IMR-90 (cell line): ENCODE results near the gene KCNMA1. TPM values are rescaled to one million over a fixed set of nuclear protein-coding genes. Genes with fewer than 3 reads are reported as not detected.

Experiments
- ATAC-seq: fragments of 200-7000 bp; cut with Tn5 transposase; 2 replicates; pipeline ENCODE4 v1.9.1; 2020; ENCODE audit warnings: low read depth, mild to moderate bottlenecking, moderate library complexity
- BruUV-seq: library from RNA; stranded (reverse); fragments of 400-500 nt; replicated peaks from 2 replicates; lab custom pipeline; 2021; lab: Mats Ljungman, UMichigan
- CTCF ChIA-PET: fragments of 300-600 bp; formaldehyde crosslinking; extraction: SDS; loops from one replicate; lab custom pipeline; 2021; ENCODE audit warnings: antibody characterized with exemption; lab: Yijun Ruan, JAX
- POLR2A ChIA-PET: fragments of 300-600 bp; sonication (Branson Sonifier 250); formaldehyde crosslinking; loops from one replicate; lab custom pipeline; 2022; ENCODE audit warnings: antibody characterized with exemption; ENCODE audit not compliant: unreplicated experiment; lab: Charles Lee
- DNase-seq: peaks from one replicate; pipeline ENCODE4 v3.0.0; 2013
- H2AFZ ChIP-seq: replicated peaks from 2 replicates; pipeline ENCODE3; 2013; ENCODE audit warnings: low read length, mild to moderate bottlenecking; ENCODE audit not compliant: poor library complexity
- H2AK5ac ChIP-seq: 2 replicates; pipeline ENCODE4 v1.6.1; 2013; ENCODE audit warnings: low read depth, low read length, inconsistent platforms
- H2AK9ac ChIP-seq: replicated peaks from 2 replicates; pipeline ENCODE3; 2013; ENCODE audit warnings: mild to moderate bottlenecking, low read depth, low read length, moderate library complexity; ENCODE audit not compliant: poor library complexity
- H2BK120ac ChIP-seq: 2 replicates; pipeline ENCODE4 v1.6.1; 2013; ENCODE audit warnings: low read depth, low read length, inconsistent platforms
- H2BK15ac ChIP-seq: 3 replicates; pipeline ENCODE4 v1.6.1; 2013; ENCODE audit warnings: low read depth, low read length, inconsistent platforms
- H2BK20ac ChIP-seq: 2 replicates; pipeline ENCODE4 v1.6.1; 2013; ENCODE audit warnings: low read depth, mild to moderate bottlenecking, inconsistent platforms, low read length, moderate library complexity
- H2BK5ac ChIP-seq: 2 replicates; pipeline ENCODE4 v1.6.1; 2013; ENCODE audit warnings: mild to moderate bottlenecking, low read depth, low read length, inconsistent platforms; ENCODE audit not compliant: poor library complexity, severe bottlenecking
- H3K14ac ChIP-seq: replicated peaks from 2 replicates; pipeline ENCODE4 v1.6.1; 2013; ENCODE audit warnings: low read depth, low read length, inconsistent platforms
- H3K18ac ChIP-seq: 2 replicates; pipeline ENCODE4 v1.6.1; 2013; ENCODE audit warnings: low read depth, low read length, control low read depth
- H3K23ac ChIP-seq: 2 replicates; pipeline ENCODE4 v1.6.1; 2013; ENCODE audit warnings: low read depth, low read length, inconsistent platforms
- H3K27ac ChIP-seq: 2 replicates; pipeline ENCODE4 v1.5.1; 2013; ENCODE audit warnings: mild to moderate bottlenecking, control low read depth, low read length; ENCODE audit not compliant: insufficient read depth
- H3K27me3 ChIP-seq: 2 replicates; pipeline ENCODE4 v1.6.1; 2013; ENCODE audit warnings: low read length; ENCODE audit not compliant: control insufficient read depth, insufficient read depth
- H3K36me3 ChIP-seq: 2 replicates; pipeline ENCODE4 v1.6.1; 2013; ENCODE audit warnings: low read length, mixed read lengths; ENCODE audit not compliant: control insufficient read depth, insufficient read depth
- H3K4ac ChIP-seq: 2 replicates; pipeline ENCODE4 v1.6.1; 2013; ENCODE audit warnings: low read depth, low read length, inconsistent platforms
- H3K4me1 ChIP-seq: 2 replicates; pipeline ENCODE4 v1.6.1; 2013; ENCODE audit warnings: low read length, mixed read lengths; ENCODE audit not compliant: control insufficient read depth, insufficient read depth
- H3K4me2 ChIP-seq: 2 replicates; pipeline ENCODE4 v1.6.1; 2013; ENCODE audit warnings: low read depth, mild to moderate bottlenecking, control low read depth, low read length, moderate library complexity
- H3K4me3 ChIP-seq: 2 replicates; pipeline ENCODE4 v1.5.1; 2013; ENCODE audit warnings: low read depth, mild to moderate bottlenecking, control low read depth, low read length, moderate library complexity; ENCODE audit not compliant: insufficient read depth
- H3K56ac ChIP-seq: 2 replicates; pipeline ENCODE4 v1.6.1; 2013; ENCODE audit warnings: low read length, inconsistent platforms; ENCODE audit not compliant: insufficient read depth; ENCODE audit errors: extremely low read depth
- H3K79me1 ChIP-seq, 2 experiments: 2 replicates each; pipeline ENCODE4 v1.6.1; 2013; ENCODE audit warnings: low read length in 2 of 2, inconsistent platforms in 1 of 2, low read depth in 1 of 2
- H3K9ac ChIP-seq: 2 replicates; pipeline ENCODE4 v1.6.1; 2013; ENCODE audit warnings: low read depth, low read length, control low read depth
- H3K9me1 ChIP-seq: 2 replicates; pipeline ENCODE4 v1.6.1; 2013; ENCODE audit warnings: low read length, inconsistent platforms; ENCODE audit not compliant: insufficient read depth
- H3K9me3 ChIP-seq: 2 replicates; pipeline ENCODE4 v1.6.1; 2013; ENCODE audit warnings: low read length; ENCODE audit not compliant: control insufficient read depth, insufficient read depth
- H4K20me1 ChIP-seq: 2 replicates; pipeline ENCODE4 v1.6.1; 2013; ENCODE audit warnings: low read length, inconsistent platforms; ENCODE audit not compliant: insufficient read depth
- H4K5ac ChIP-seq: 2 replicates; pipeline ENCODE4 v1.6.1; 2013; ENCODE audit warnings: mild to moderate bottlenecking, low read depth, low read length, control low read depth
- H4K8ac ChIP-seq, 2 experiments: 2 replicates each; pipeline ENCODE4 v1.6.1; 2013; ENCODE audit warnings: low read depth in 2 of 2, low read length in 2 of 2, control low read depth in 1 of 2, inconsistent platforms in 1 of 2
- H4K91ac ChIP-seq: 2 replicates; pipeline ENCODE4 v1.6.1; 2013; ENCODE audit warnings: low read depth, low read length, inconsistent platforms; ENCODE audit not compliant: insufficient read depth
- FOS ChIP-seq: fragments of 150-350 bp; IDR thresholded peaks from 2 replicates; pipeline ENCODE4 v1.6.1; 2016; ENCODE audit warnings: low read depth, low read length
- MXI1 ChIP-seq: IDR thresholded peaks from 2 replicates; pipeline ENCODE4 v1.6.1; 2012; ENCODE audit warnings: low read depth, mild to moderate bottlenecking, low read length, moderate library complexity, borderline replicate concordance
- RFX5 ChIP-seq: IDR thresholded peaks from 2 replicates; pipeline ENCODE4 v1.8.0; 2012; ENCODE audit warnings: low read depth, mild to moderate bottlenecking, low read length, moderate library complexity
- WGBS, 2 experiments: methylation state at CpG; one replicate each; pipeline versions ENCODE4 v1.1.5 to v1.1.7; 2013; ENCODE audit warnings: missing lambda C conversion rate in 2 of 2; ENCODE audit not compliant: insufficient read length in 1 of 2; ENCODE audit errors: extremely low coverage in 2 of 2; 5-methylcytosine and 5-hydroxymethylcytosine counted together
- dilution Hi-C: fragments of 300-500 bp; cut with HindIII; formaldehyde crosslinking; loops from one replicate; pipeline ENCODE4 v1.14.3; 2018; ENCODE audit warnings: low sequenced_read_pairs; ENCODE audit not compliant: unreplicated experiment
- in situ Hi-C: fragments of 300-500 bp; cut with MboI; formaldehyde crosslinking; loops from 3 replicates; pipeline ENCODE4 v1.14.3; 2019; ENCODE audit warnings: low sequenced_read_pairs, inconsistent platforms, mixed read lengths
- intact Hi-C: fragments of 100-400 bp; cut with micrococcal nuclease; formaldehyde crosslinking; loops from 2 replicates; pipeline ENCODE4 v1.10.0; 2022
- polyA plus RNA-seq, 3 experiments: library from polyadenylated mRNA; depleted of rRNA; stranded (reverse); fragments of >200 nt; gene quantifications; 2 replicates each; pipeline ENCODE4 v1.2.3, GENCODE V29; 2012; ENCODE audit warnings: low replicate concordance in 1 of 3
- total RNA-seq: library from RNA; depleted of rRNA; stranded (reverse); fragments of >200 nt; gene quantifications from 2 replicates; pipeline ENCODE4 v1.2.3, GENCODE V29; 2012

Gene KCNMA1
- total and polyA plus RNA-seq, 2 of the 4 experiments (the other 2 are of a cell fraction): 25.6 to 29.6 TPM

DNA sequence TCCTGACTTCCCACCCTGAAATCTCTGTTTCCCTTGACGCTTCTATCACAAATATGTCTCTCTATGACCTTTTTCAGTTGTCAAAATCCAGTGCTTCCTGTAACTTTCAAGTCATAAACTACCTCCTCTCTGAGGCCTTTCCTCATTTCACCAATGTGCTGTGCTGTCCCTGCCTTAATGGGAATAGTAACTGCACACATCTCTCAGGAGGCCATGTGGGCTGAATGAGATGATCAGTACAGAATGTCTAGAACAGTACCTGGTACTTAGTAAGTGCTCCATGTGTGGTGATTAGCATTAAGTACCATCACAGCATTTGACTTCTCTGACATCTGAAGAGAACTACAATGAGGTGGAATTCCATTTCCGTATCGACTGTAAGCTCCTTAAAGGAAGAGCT is 588.5 kb downstream of the KCNMA1 start:
- Histone ChIP-seq H2BK15ac (no peak overlapping the region), H4K5ac (no peak overlapping the region), H3K27ac (no peak overlapping the region), H2BK5ac (no peak overlapping the region), H4K91ac (no peak overlapping the region; the same call in 1 of the 2 replicates), H3K4me2 (no peak overlapping the region), H3K14ac (peak overlapping the region; percentile 51), H4K20me1 (no peaks in the 10 kb centered on the region), H3K23ac (no peak overlapping the region), H2AK5ac (no peak overlapping the region), H3K9me3 (no peaks in the 10 kb centered on the region), H2AK9ac (no peak overlapping the region), H3K9me1 (no peaks in the 10 kb centered on the region), H3K36me3 (no peaks in the 10 kb centered on the region), H3K4ac (no peak overlapping the region), H3K56ac (no peak overlapping the region), H3K4me1 (peaks cover 5% of the 10 kb centered on the region; the same call in 1 of the 2 replicates), H3K9ac (no peak overlapping the region), H3K79me1 (no peaks in the 10 kb centered on the region), H2BK120ac (0 out of 2 replicates have a peak overlapping the region, but pooled peaks have one; percentile 31), H2BK20ac (peak overlapping the region; percentile 9; the same call in 1 of the 2 replicates), H4K8ac (no peak overlapping the region), H3K27me3 (no peaks in the 10 kb centered on the region), H3K18ac (no peak overlapping the region), H2AFZ (no peak overlapping the region), H3K4me3 (no peak overlapping the region)
- in situ Hi-C loops: no loop called here
- BruUV-seq: no TSS peak
- ChIA-PET POLR2A (no interaction called here), CTCF (no interaction called here)
- dilution Hi-C loops: no loop called here
- ATAC-seq: no peak
- TF ChIP-seq FOS (no peak), MXI1 (no peak), RFX5 (no peak)
- 100% methylated on average over 1 of the region's 3 CpGs; no CpG with 5 or more reads in 1 of the 2 experiments for WGBS, 2 experiments
- intact Hi-C loops: no loop called here
- no peak for DNase-seq
